Right ventricle myocardium superior (tissue), 1 donor: Measurements from ENCODE around the gene PHC2. TPM values are rescaled to one million over a fixed set of nuclear protein-coding genes. Genes with fewer than 3 reads are reported as not detected.

Experiments
- ATAC-seq: fragments of 200-7000 bp; cut with Tn5 transposase; one replicate; pipeline ENCODE4 v1.9.1; 2020; ENCODE audit warnings: mild to moderate bottlenecking; ENCODE audit not compliant: poor library complexity
- DNase-seq: peaks from one replicate; pipeline ENCODE4 v3.0.0-alpha.2; 2020
- intact Hi-C: fragments of 100-400 bp; cut with DNase I; formaldehyde crosslinking; loops from one replicate; pipeline ENCODE4 v1.11.2; 2022
- total RNA-seq: library from RNA; stranded (reverse); fragmentation: NEBNext Ultra II Directional; extraction: Animal tissue kit (Norgen Biotek cat#: 25700); gene quantifications from one replicate; pipeline ENCODE4 v1.2.1, GENCODE V29; 2021
- donor health status: DM: no; HTN: yes; CAD: no; lungs with severe emphysema.

The PHC2 gene
- total RNA-seq, 1 donor from 2014 or later: 105 TPM

GRCh38 chr1:33459691-33460090 lies 28.8 kb upstream of the PHC2 start:
- intact Hi-C loops: no loop called here
- DNase-seq (no peak), ATAC-seq (no peak)

GRCh38 chr1:33456502-33456886 lies 25.6 kb upstream of the PHC2 start:
- no peak for ATAC-seq
- DNase-seq: no peak
- intact Hi-C loops: no loop called here

- DNase-seq (peak; percentile 59), ATAC-seq (peak; percentile 83)
- intact Hi-C loops: no loop called here
Observed at GRCh38 chr1:33455539-33456501, 24.9 kb upstream of the PHC2 start.

- DNase-seq: no peak
- no peak for ATAC-seq
- intact Hi-C loops: no loop called here
Observed at GRCh38 chr1:33454646-33455282, 23.9 kb upstream of the PHC2 start.

GRCh38 chr1:33446590-33446989 lies 15.7 kb upstream of the PHC2 start:
- intact Hi-C loops: no loop called here
- no peak for ATAC-seq

GRCh38 chr1:33445108-33445507 lies 14.2 kb upstream of the PHC2 start:
- ATAC-seq: no peak
- intact Hi-C loops: no loop called here
- no peak for DNase-seq

More at GRCh38 chr1:33446590-33446989, 15.7 kb upstream of the PHC2 start:
- DNase-seq: no peak

GRCh38 chr1:33443705-33444180 lies 12.8 kb upstream of the PHC2 start:
- ATAC-seq (peak; percentile 38), DNase-seq (no peak)
- intact Hi-C loops: no loop called here

- intact Hi-C loops: no loop called here
- no peak for ATAC-seq
- no peak for DNase-seq
Observed at GRCh38 chr1:33443080-33443704, 12.3 kb upstream of the PHC2 start.

- intact Hi-C loops: no loop called here
- DNase-seq (no peak), ATAC-seq (no peak)
Observed at GRCh38 chr1:33442141-33442540, 11.2 kb upstream of the PHC2 start.

- ATAC-seq (no peak), DNase-seq (no peak)
- intact Hi-C loops: no loop called here
Observed at GRCh38 chr1:33441088-33441745, 10.3 kb upstream of the PHC2 start.

- ATAC-seq: no peak
- intact Hi-C loops: no loop called here
- no peak for DNase-seq
Observed at GRCh38 chr1:33439662-33440061, 8.8 kb upstream of the PHC2 start.

- intact Hi-C loops: no loop called here
- no peak for ATAC-seq
- no peak for DNase-seq
Observed at GRCh38 chr1:33438364-33439160, 7.7 kb upstream of the PHC2 start.

- DNase-seq: no peak
- intact Hi-C loops: no loop called here
- ATAC-seq: peak; percentile 59
Observed at GRCh38 chr1:33436557-33437285, 5.8 kb upstream of the PHC2 start.

- intact Hi-C loops: no loop called here
- no peak for DNase-seq
- no peak for ATAC-seq
Observed at GRCh38 chr1:33435096-33435820, 4.4 kb upstream of the PHC2 start.

- intact Hi-C loops: no loop called here
Observed at GRCh38 chr1:33434363-33434750, 3.5 kb upstream of the PHC2 start.

GRCh38 chr1:33433509-33434362 lies 2.8 kb upstream of the PHC2 start:
- no peak for ATAC-seq
- intact Hi-C loops: no loop called here
- DNase-seq: no peak

More at GRCh38 chr1:33434363-33434750, 3.5 kb upstream of the PHC2 start:
- ATAC-seq (no peak), DNase-seq (no peak)
